Osteoblast (primary cell): ENCODE results near the gene MAN2A2. TPM values are rescaled to one million over a fixed set of nuclear protein-coding genes. Genes with fewer than 3 reads are reported as not detected.

Experiments
- DNase-seq: peaks from one replicate; pipeline ENCODE4 v3.0.0; 2011; ENCODE audit warnings: low spot score, mixed read lengths; ENCODE audit not compliant: insufficient read length; ENCODE audit errors: missing footprints
- H2AFZ ChIP-seq: 2 replicates; pipeline ENCODE4 v1.6.0; 2011; ENCODE audit warnings: mild to moderate bottlenecking, low read length
- H3K27ac ChIP-seq: 2 replicates; pipeline ENCODE4 v1.5.1; 2011; ENCODE audit warnings: mild to moderate bottlenecking, low read depth, low read length, moderate library complexity
- H3K27me3 ChIP-seq: 2 replicates; pipeline ENCODE4 v1.6.0; 2012; ENCODE audit warnings: mild to moderate bottlenecking, control low read depth, inconsistent platforms, low read length, moderate library complexity; ENCODE audit not compliant: insufficient read depth
- H3K36me3 ChIP-seq: 2 replicates; pipeline ENCODE4 v1.5.1; 2011; ENCODE audit warnings: mild to moderate bottlenecking, low read length, control low read depth, moderate library complexity; ENCODE audit not compliant: insufficient read depth
- H3K4me1 ChIP-seq: 2 replicates; pipeline ENCODE4 v1.5.1; 2011; ENCODE audit warnings: mild to moderate bottlenecking, low read length, control low read depth, moderate library complexity; ENCODE audit not compliant: insufficient read depth
- H3K4me2 ChIP-seq: 2 replicates; pipeline ENCODE4 v1.6.0; 2011; ENCODE audit warnings: mild to moderate bottlenecking, low read length; ENCODE audit not compliant: insufficient read depth
- H3K4me3 ChIP-seq: fragments of 200-600 bp; sonication (generic); 3 replicates; pipeline ENCODE4 v1.5.1; 2012; ENCODE audit warnings: mild to moderate bottlenecking, low read length, inconsistent platforms; ENCODE audit not compliant: insufficient read depth
- H3K79me2 ChIP-seq: 2 replicates; pipeline ENCODE4 v1.6.0; 2012; ENCODE audit warnings: mild to moderate bottlenecking, low read length, control low read depth, inconsistent platforms; ENCODE audit not compliant: insufficient read depth
- H3K9me3 ChIP-seq: 2 replicates; pipeline ENCODE4 v1.5.1; 2011; ENCODE audit warnings: low read depth, low read length, control low read depth
- H4K20me1 ChIP-seq: 2 replicates; pipeline ENCODE4 v1.6.0; 2012; ENCODE audit warnings: mild to moderate bottlenecking, low read length, control low read depth; ENCODE audit not compliant: insufficient read depth
- CTCF ChIP-seq: IDR thresholded peaks from 2 replicates; pipeline ENCODE4 v1.5.1; 2011; ENCODE audit warnings: mild to moderate bottlenecking, low read depth, low read length, moderate library complexity; ENCODE audit errors: extremely low read depth
- total RNA-seq: library from RNA; depleted of rRNA; stranded (reverse); fragments of >200 nt; gene quantifications from 2 replicates; pipeline ENCODE4 v1.2.3, GENCODE V29; 2012

MAN2A2 gene
- total RNA-seq, 1 donor, result 15.2 TPM

- DNase-seq, result peak; percentile 52
These were observed 47.0 kb downstream of the MAN2A2 start for GRCh38 chr15:90949979-90950675.

GRCh38 chr15:90950676-90951075, 47.6 kb downstream of the MAN2A2 start:
- Histone ChIP-seq H4K20me1 (no peaks in the 10 kb centered on the region), H3K4me3 (no peak overlapping the region), H3K27ac (no peak overlapping the region), H3K4me1 (peaks cover 16% of the 10 kb centered on the region), H3K4me2 (no peak overlapping the region), H3K9me3 (no peaks in the 10 kb centered on the region), H3K79me2 (no peaks in the 10 kb centered on the region), H3K27me3 (no peaks in the 10 kb centered on the region), H2AFZ (no peak overlapping the region), H3K36me3 (peaks cover 71% of the 10 kb centered on the region)
- no peak for TF ChIP-seq CTCF
- no peak for DNase-seq

More at GRCh38 chr15:90949979-90950675, 47.0 kb downstream of the MAN2A2 start:
- Histone ChIP-seq H3K9me3 (no peaks in the 10 kb centered on the region), H3K27me3 (no peaks in the 10 kb centered on the region), H3K4me2 (no peak overlapping the region), H2AFZ (peak overlapping the region; percentile 15), H3K4me3 (no peak overlapping the region), H3K27ac (peak overlapping the region; percentile 77), H3K4me1 (peaks cover 11% of the 10 kb centered on the region), H3K36me3 (peaks cover 72% of the 10 kb centered on the region), H4K20me1 (no peaks in the 10 kb centered on the region), H3K79me2 (no peaks in the 10 kb centered on the region)
- no peak for TF ChIP-seq CTCF

- Histone ChIP-seq H4K20me1 (no peaks in the 10 kb centered on the region), H3K27ac (no peak overlapping the region), H3K4me3 (no peak overlapping the region), H3K4me2 (no peak overlapping the region), H3K36me3 (peaks cover 54% of the 10 kb centered on the region), H3K9me3 (no peaks in the 10 kb centered on the region), H2AFZ (no peak overlapping the region), H3K4me1 (peaks cover 35% of the 10 kb centered on the region), H3K27me3 (no peaks in the 10 kb centered on the region), H3K79me2 (peaks cover 13% of the 10 kb centered on the region)
- DNase-seq, result peak; percentile 35
- no peak for TF ChIP-seq CTCF
These were observed 50.0 kb downstream of the MAN2A2 start for GRCh38 chr15:90952901-90953677.

- peak overlapping the region; percentile 68 for H3K27ac ChIP-seq
- H3K27me3 ChIP-seq, result no peaks in the 10 kb centered on the region
- no peaks in the 10 kb centered on the region for H3K9me3 ChIP-seq
- H2AFZ ChIP-seq, result no peak overlapping the region
- peak overlapping the region; percentile 78 for H3K4me2 ChIP-seq
- no peak for DNase-seq
- TF ChIP-seq CTCF, result no peak
- H3K4me3 ChIP-seq, result peak overlapping the region; percentile 78
- H4K20me1 ChIP-seq, result no peaks in the 10 kb centered on the region
- H3K36me3 ChIP-seq, result peaks cover 46% of the 10 kb centered on the region
- peaks cover 13% of the 10 kb centered on the region for H3K79me2 ChIP-seq
- H3K4me1 ChIP-seq, result peaks cover 34% of the 10 kb centered on the region
These were observed 51.0 kb downstream of the MAN2A2 start for GRCh38 chr15:90953947-90954711.
